Muscle of leg (tissue), 11 donors: ENCODE results near the gene MPP2. TPM values are rescaled to one million over a fixed set of nuclear protein-coding genes. Genes with fewer than 3 reads are reported as not detected.
"Not testable (repeated sequence)": the region's sequence is repeated elsewhere in the genome, so short reads cannot be mapped to it uniquely, and the experiment has no call there.

ENCODE experiments used
- DNase-seq: peaks from one replicate; pipeline ENCODE4 v3.0.0; 2013
- H3K27ac ChIP-seq: one replicate; pipeline ENCODE4 v1.5.1; 2013; ENCODE audit warnings: mild to moderate bottlenecking, low read length, control low read depth
- H3K27me3 ChIP-seq: one replicate; pipeline ENCODE4 v1.6.1; 2013; ENCODE audit warnings: low read length; ENCODE audit not compliant: control insufficient read depth, insufficient read depth
- H3K36me3 ChIP-seq: one replicate; pipeline ENCODE4 v1.6.1; 2013; ENCODE audit warnings: low read length; ENCODE audit not compliant: control insufficient read depth, insufficient read depth
- H3K4me1 ChIP-seq: one replicate; pipeline ENCODE4 v1.6.1; 2013; ENCODE audit warnings: low read length; ENCODE audit not compliant: control insufficient read depth, insufficient read depth
- H3K4me3 ChIP-seq: one replicate; pipeline ENCODE4 v1.5.1; 2013; ENCODE audit warnings: low read length, control low read depth
- H3K9me3 ChIP-seq: replicated peaks from 2 replicates; pipeline ENCODE4 v1.6.1; 2013; ENCODE audit warnings: low read depth, low read length; ENCODE audit not compliant: control insufficient read depth
- WGBS: methylation state at CpG from one replicate; pipeline ENCODE4 v1.1.5; 2013; ENCODE audit warnings: missing lambda C conversion rate; ENCODE audit not compliant: insufficient coverage; 5-methylcytosine and 5-hydroxymethylcytosine counted together
- polyA plus RNA-seq, 8 donors: library from polyadenylated mRNA; unstranded; fragments of 120-200 nt; gene quantifications; one replicate each; pipeline versions ENCODE4 v1.2.1 to v1.2.3, GENCODE V29; 2013; ENCODE audit warnings: inconsistent platforms in 1 of 8, low replicate concordance in 1 of 8; ENCODE audit not compliant: insufficient read length in 8 of 8, insufficient read depth in 1 of 8
- total RNA-seq: library from RNA; stranded (reverse); fragments of 120-200 nt; gene quantifications from one replicate; pipeline ENCODE4 v1.2.4, GENCODE V29; 2013

Gene MPP2
- total and polyA plus RNA-seq, 9 donors: 1.5 to 5.6 (median 3.8) TPM

DNA sequence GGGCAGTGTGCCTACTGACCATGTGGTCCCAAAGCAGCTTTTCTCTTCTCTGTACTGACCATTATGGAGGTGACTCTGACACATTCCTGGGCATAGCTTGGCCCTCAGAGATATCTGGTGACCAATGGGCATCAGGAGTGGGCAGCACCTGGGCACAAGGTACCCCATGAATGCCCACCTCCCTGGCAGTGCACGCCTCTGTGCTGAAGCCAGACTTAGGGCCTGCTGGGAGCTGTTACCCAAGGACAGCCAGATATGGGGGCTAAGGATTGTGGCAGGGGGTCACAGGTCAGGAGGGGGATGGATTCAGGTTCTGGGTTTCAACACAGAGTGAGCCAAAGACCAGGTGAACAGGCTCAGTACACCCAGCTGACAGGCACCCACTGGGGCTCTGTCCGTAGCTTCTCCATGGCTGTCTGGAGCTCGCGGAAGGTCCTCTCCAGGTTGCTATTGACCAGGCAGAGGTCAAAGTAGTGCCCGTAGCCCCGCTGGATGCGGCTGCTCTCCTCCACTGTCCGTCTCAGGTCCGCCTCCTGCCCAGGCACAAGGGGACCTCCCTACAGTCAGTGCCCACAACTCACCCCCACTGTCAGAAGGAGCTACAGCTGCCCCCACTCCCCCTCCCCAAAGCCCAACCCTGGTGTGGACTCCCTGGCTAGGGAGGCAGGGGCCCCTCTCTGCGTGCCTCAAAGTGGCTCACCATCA is 29.7 kb downstream of the MPP2 start:
- Histone ChIP-seq H3K27ac (no peak overlapping the region), H3K27me3 (peaks cover 2% of the 10 kb centered on the region), H3K4me1 (peaks cover 21% of the 10 kb centered on the region), H3K9me3 (no peaks in the 10 kb centered on the region), H3K36me3 (peaks cover 5% of the 10 kb centered on the region), H3K4me3 (no peak overlapping the region)
- 93% methylated on average over 9 of the region's 10 CpGs for whole genome bisulfite sequencing
- no peak for DNase-seq

DNA sequence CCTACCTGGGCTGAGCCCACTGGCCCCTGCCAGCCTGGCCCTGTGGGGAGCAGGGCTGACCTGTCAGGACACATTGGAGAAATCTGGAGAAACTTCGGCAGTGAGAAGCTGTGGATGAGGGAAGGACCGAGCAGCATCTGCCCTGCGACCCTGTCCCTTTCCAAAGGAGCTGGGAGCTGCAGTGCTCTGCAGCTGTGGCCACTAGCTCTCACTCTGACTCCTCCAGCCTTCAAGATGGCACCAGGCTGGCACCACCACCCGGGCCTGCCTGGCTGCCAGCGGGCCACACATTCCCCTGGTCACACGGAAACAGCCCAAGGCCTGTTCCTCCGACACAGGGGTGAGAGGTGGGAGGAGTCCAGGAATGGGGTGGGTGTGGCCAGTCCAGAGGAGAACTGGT is 30.3 kb downstream of the MPP2 start:
- Histone ChIP-seq H3K9me3 (no peaks in the 10 kb centered on the region), H3K36me3 (peaks cover 5% of the 10 kb centered on the region), H3K4me1 (peaks cover 21% of the 10 kb centered on the region), H3K27me3 (peaks cover 2% of the 10 kb centered on the region), H3K4me3 (no peak overlapping the region), H3K27ac (no peak overlapping the region)
- 71% methylated on average over 7 of the region's 7 CpGs for WGBS
- no peak for DNase-seq

DNA sequence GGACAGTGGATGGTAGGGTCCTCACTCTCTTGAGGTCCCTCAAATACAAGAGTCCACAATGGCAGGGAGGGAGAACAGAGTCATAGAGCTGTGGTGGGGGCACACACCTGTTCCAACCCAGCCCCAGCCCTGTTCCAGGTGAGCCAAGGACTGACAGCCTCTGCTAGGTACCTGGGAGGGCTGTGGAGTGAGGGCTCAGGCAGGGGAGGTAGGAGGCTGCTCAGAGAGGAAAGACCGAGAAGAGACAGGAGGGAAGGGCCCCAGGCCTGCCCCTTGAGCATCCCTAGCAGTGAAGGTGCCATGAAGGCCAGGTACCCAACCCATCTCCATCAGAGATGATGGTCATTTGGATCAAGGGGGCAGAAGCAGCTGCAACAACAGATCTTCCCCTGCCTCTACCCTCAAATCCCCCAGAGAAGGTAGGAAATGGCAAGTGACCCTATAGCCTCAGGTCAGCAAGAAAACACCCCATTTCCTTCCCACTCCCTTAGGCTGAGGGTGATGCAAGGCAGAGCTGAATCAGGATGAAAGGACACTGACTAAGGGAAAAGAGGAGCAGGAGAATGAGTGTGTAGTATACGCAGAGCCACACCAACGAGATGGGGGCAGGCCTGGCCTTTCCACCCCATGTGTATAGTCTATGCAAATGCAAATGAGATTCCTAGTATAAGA is 31.7 kb downstream of the MPP2 start:
- H3K36me3 ChIP-seq: peaks cover 3% of the 10 kb centered on the region
- WGBS: 100% methylated on average over 1 of the region's 3 CpGs

DNA sequence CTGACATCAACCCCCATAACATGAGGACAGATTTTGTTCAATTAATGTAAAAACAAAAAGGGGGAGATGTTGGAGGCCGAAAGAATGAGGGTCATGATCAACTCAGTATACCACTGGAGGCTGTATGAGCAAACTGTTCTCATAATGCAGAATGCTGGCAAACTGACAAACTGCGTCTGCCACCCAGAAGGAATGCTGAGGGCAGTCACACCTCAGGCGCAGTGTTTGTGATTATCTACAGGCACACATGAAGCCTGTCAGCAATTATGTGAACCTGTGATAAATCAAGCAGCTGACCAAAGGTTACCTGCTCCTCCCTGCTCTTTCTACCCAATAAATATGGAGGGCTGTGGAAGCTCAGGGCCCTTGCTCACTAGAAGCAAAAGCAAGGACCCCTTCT is 33.0 kb downstream of the MPP2 start:
- WGBS: 70% methylated on average over 2 of the region's 3 CpGs
- no peak for DNase-seq
- no peak overlapping the region for H3K27ac ChIP-seq
- H3K4me3 ChIP-seq: no peak overlapping the region
- peaks cover 3% of the 10 kb centered on the region for H3K36me3 ChIP-seq
- peaks cover 12% of the 10 kb centered on the region for H3K4me1 ChIP-seq
- H3K9me3 ChIP-seq: no peaks in the 10 kb centered on the region
- peaks cover 5% of the 10 kb centered on the region for H3K27me3 ChIP-seq

More for the DNA sequence above, 31.7 kb downstream of the MPP2 start:
- Histone ChIP-seq H3K4me3 (no peak overlapping the region), H3K27ac (no peak overlapping the region), H3K9me3 (no peaks in the 10 kb centered on the region), H3K4me1 (peaks cover 21% of the 10 kb centered on the region), H3K27me3 (peaks cover 2% of the 10 kb centered on the region)
- no peak for DNase-seq

DNA sequence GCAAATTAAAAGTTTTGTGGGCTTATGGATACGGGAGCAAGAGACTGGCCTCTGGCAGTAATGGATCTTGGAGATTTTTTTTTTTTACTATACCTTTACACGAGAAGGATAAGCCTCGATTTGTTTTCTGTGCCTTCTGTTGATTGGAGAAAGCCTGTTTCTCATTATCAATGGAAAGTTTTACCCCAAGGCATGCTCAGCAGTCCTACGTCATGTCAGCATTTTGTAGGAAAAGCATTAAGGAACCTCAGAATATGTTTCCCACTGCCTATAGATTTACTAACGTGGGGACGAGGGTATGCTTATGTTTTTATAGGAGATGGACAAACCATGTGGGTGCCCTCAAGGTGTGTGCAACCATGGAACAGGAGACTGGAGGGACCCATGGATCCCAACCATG is 33.5 kb downstream of the MPP2 start:
- H3K36me3 ChIP-seq: peaks cover 3% of the 10 kb centered on the region
- H3K27me3 ChIP-seq: peaks cover 5% of the 10 kb centered on the region
- WGBS: no CpG with 5 or more reads among the region's 6 CpGs
- H3K9me3 ChIP-seq: no peaks in the 10 kb centered on the region
- no peak overlapping the region for H3K27ac ChIP-seq
- no peak overlapping the region for H3K4me3 ChIP-seq
- no peak for DNase-seq
- peaks cover 7% of the 10 kb centered on the region for H3K4me1 ChIP-seq

DNA sequence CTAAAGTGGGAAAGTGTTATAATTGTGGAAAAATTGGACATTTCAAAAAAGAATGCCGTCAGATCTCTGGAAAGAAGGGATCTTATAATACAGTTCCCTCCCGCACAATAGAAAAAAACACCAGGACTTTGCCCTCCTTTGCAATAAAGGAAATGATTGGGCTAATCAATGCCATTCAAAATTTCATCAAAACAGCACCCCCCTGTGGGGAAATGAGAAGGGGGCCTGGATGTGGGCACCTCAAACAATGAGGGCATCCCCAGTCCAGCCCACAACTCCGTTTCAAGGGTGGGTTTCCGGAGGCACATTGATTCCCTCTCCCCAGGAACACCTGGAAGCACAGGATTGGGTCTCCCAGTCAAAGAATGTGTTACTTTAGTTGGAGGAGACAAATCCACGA is 34.2 kb downstream of the MPP2 start:
- H3K27ac ChIP-seq: no peak overlapping the region
- H3K9me3 ChIP-seq: no peaks in the 10 kb centered on the region
- DNase-seq: no peak
- peaks cover 3% of the 10 kb centered on the region for H3K36me3 ChIP-seq
- H3K4me3 ChIP-seq: no peak overlapping the region
- WGBS: 0% methylated on average over 1 of the region's 5 CpGs
- H3K27me3 ChIP-seq: peaks cover 5% of the 10 kb centered on the region
- no peaks in the 10 kb centered on the region for H3K4me1 ChIP-seq

DNA sequence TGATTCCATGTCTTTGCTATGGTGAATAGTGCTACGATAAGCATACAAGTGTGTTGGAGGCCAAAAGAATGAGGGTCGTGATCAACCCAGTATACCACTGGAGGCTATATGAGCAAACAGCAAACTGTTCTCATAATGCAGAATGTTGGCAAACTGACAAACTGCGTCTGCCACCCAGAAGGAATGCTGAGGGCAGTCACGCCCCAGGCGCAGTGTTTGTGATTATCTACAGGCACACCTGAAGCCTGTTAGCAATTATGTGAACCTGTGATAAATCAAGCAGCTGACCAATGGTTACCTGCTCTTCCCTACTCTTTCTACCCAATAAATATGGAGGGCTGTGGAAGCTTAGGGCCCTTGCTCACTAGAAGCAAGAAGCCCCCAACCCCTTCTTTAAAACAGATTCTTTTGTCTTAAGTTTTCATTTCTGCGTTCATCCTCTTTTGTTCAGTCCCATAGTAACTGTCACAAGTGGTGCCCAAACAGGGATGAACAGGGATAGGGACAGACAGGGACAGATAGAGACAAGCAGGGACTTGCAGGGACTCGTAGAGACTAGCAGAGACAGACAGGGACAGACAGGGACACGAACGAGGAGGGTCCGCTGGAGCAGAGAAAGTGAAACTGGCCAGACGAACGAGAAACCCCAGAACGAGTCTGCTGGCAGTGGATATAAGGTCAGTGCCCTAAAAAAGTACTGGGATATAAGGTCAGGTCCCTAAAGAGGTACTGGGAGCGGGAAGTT is 35.2 kb downstream of the MPP2 start:
- Histone ChIP-seq H3K4me3 (no peak overlapping the region), H3K27ac (no peak overlapping the region), H3K27me3 (peaks cover 5% of the 10 kb centered on the region), H3K9me3 (no peaks in the 10 kb centered on the region), H3K4me1 (no peaks in the 10 kb centered on the region), H3K36me3 (peaks cover under 1% of the 10 kb centered on the region)
- WGBS: 55% methylated on average over 9 of the region's 14 CpGs
- no peak for DNase-seq

DNA sequence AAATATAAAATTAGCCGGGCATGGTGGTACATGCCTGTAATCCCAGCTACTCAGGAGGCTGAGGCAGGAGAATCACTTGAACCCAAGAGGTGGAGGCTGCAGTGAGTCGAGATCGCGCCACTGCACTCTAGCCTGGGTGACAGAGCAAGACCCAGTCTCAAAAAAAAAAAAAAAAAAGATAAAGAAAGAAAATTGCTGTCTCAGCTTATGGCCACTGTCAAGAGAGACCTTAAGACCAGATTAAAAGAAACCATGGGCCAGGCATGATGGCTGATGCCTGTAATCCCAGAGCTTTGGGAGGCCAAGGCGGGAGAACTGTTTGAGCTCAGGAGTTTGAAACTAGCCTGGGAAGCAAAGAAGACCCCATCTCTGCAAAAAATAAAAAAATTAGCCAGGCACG is 38.3 kb downstream of the MPP2 start:
- H3K27ac ChIP-seq, H3K9me3 ChIP-seq, DNase-seq, H3K4me3 ChIP-seq, H3K36me3 ChIP-seq, H3K4me1 ChIP-seq: not testable (repeated sequence)
- peaks cover 11% of the 10 kb centered on the region for H3K27me3 ChIP-seq
- WGBS: 86% methylated on average over 1 of the region's 6 CpGs

DNA sequence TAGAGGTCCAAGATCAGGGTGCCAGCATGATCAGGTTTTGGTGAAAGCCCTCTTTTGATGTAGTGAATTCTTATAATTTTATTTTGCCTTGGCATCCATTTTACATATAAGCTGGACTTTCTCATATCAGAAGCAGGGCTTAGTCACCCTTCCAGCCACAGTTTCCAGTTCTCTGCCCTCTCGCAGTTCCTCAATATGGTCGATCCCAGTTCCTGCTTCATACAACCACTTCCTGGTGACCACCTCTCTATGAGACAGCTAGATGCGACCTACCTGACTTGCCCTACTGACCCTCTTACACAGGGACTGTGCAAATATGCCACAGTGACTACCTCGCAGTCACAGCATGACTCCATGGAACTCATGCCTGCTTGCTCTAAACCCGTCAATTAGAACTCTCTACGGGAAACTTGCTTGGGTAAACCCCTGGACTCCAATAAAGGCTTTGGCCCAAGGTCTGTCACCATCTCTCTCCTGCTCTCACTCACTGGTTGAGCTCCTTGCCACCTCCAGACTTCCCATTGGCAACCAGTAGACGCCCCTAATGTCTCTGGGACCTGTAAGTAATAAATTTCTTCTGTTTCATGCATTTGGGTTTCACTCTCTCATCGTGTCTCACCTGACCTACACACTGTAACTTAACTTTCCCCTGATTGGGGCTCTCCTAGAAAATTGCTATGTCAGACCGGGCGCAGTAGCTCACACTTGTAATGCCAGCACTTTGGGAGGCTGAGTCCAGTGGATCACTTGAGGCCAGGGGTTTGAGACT is 38.9 kb downstream of the MPP2 start:
- Histone ChIP-seq H3K27me3 (peaks cover 11% of the 10 kb centered on the region), H3K27ac (no peak overlapping the region), H3K4me1 (no peaks in the 10 kb centered on the region), H3K9me3 (no peaks in the 10 kb centered on the region), H3K4me3 (no peak overlapping the region), H3K36me3 (no peaks in the 10 kb centered on the region)
- no peak for DNase-seq
- 83% methylated on average over 9 of the region's 10 CpGs for WGBS
